Measurements from ENCODE around the gene CFHR1.

DNA sequence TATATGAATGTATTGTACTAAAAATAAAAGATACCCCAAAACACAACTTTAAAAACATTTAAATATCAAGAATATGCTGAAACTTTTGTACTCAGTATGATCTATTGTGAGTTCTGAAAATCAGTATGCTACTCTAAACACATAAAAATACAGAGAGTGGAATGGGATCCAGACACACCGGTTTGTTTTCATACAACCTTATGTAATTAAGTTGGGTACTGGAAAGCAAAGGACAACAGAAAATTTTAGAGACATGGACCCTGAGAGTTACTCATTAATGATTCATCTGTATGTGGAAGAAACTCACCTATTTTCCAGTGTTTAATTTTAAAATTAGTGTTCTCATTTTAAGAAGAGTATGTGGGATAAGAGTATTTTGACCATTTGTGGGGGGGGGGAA lies 45.8 kb upstream of the CFHR1 start:
- TF ChIP-seq, protein P1, sequence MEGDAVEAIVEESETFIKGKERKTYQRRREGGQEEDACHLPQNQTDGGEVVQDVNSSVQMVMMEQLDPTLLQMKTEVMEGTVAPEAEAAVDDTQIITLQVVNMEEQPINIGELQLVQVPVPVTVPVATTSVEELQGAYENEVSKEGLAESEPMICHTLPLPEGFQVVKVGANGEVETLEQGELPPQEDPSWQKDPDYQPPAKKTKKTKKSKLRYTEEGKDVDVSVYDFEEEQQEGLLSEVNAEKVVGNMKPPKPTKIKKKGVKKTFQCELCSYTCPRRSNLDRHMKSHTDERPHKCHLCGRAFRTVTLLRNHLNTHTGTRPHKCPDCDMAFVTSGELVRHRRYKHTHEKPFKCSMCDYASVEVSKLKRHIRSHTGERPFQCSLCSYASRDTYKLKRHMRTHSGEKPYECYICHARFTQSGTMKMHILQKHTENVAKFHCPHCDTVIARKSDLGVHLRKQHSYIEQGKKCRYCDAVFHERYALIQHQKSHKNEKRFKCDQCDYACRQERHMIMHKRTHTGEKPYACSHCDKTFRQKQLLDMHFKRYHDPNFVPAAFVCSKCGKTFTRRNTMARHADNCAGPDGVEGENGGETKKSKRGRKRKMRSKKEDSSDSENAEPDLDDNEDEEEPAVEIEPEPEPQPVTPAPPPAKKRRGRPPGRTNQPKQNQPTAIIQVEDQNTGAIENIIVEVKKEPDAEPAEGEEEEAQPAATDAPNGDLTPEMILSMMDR (IDR thresholded peaks at IDR 0.05) = no peak
- no peak for TF ChIP-seq POLR2A (IDR thresholded peaks at IDR 0.05)

Data from lower leg skin (tissue), 3 donors.